Kidney (tissue), 14 donors: ENCODE data around the gene FAM241A. TPM values are rescaled to one million over a fixed set of nuclear protein-coding genes. Genes with fewer than 3 reads are reported as not detected.
"Not testable (repeated sequence)": the region's sequence is repeated elsewhere in the genome, so short reads cannot be mapped to it uniquely, and the experiment has no call there.

Experiments used
- DNase-seq, 5 donors: peaks; one replicate each; pipeline ENCODE4 v3.0.0-alpha.2; 2013 to 2020
- FAIRE-seq: peaks from 2 replicates; lab custom pipeline; 2012; peaks lifted over from hg19 to GRCh38; lab: Jason Lieb, UNC
- H3K27ac ChIP-seq, 2 donors: one replicate each; pipeline ENCODE4 v1.7.0; 2013; ENCODE audit warnings: low read depth in 2 of 2, low read length in 2 of 2, inconsistent platforms in 1 of 2
- H3K27me3 ChIP-seq: one replicate; pipeline ENCODE4 v1.7.1; 2013; ENCODE audit warnings: low read length, inconsistent platforms; ENCODE audit not compliant: control insufficient read depth, insufficient read depth
- H3K36me3 ChIP-seq, 3 donors: one replicate each; pipeline versions ENCODE4 v1.7.0 to v1.7.1; 2013; ENCODE audit warnings: low read length in 3 of 3, control low read depth in 1 of 3, inconsistent platforms in 1 of 3; ENCODE audit not compliant: insufficient read depth in 3 of 3, control insufficient read depth in 2 of 3
- H3K4me1 ChIP-seq, 3 donors: one replicate each; pipeline versions ENCODE4 v1.7.0 to v1.7.1; 2013; ENCODE audit warnings: low read length in 3 of 3, inconsistent platforms in 1 of 3, low read depth in 1 of 3; ENCODE audit not compliant: control insufficient read depth in 2 of 3, insufficient read depth in 2 of 3
- H3K4me3 ChIP-seq, 3 donors: one replicate each; pipeline versions ENCODE4 v1.7.0 to v1.8.1; 2013; ENCODE audit warnings: low read length in 3 of 3, control low read depth in 1 of 3, inconsistent platforms in 1 of 3
- H3K9ac ChIP-seq, 3 donors: one replicate each; pipeline versions ENCODE4 v1.7.0 to v1.7.1; 2013; ENCODE audit warnings: low read length in 3 of 3, control low read depth in 1 of 3, inconsistent platforms in 1 of 3
- H3K9me3 ChIP-seq, 3 donors: one replicate each; pipeline versions ENCODE4 v1.7.0 to v1.7.1; 2013; ENCODE audit warnings: low read length in 3 of 3, control low read depth in 1 of 3, inconsistent platforms in 1 of 3; ENCODE audit not compliant: control insufficient read depth in 2 of 3, insufficient read depth in 1 of 3
- intact Hi-C: fragments of 100-400 bp; cut with DNase I; formaldehyde crosslinking; loops from one replicate; pipeline ENCODE4 v1.11.1; 2022
- polyA plus RNA-seq: library from polyadenylated mRNA; stranded (reverse); fragments of 350-450 nt; fragmentation: Illumina TruSeq; extraction: RNeasy Lipid Tissue Mini Kit (QIAGEN cat#74804); gene quantifications from one replicate; pipeline ENCODE4 v1.2.3, GENCODE V29; 2014; ENCODE audit warnings: low read depth, low replicate concordance; ENCODE audit not compliant: insufficient read depth
- total RNA-seq: library from RNA; stranded (reverse); fragmentation: NEBNext Ultra II Directional; extraction: Animal tissue kit (Norgen Biotek cat#: 25700); gene quantifications from one replicate; pipeline ENCODE4 v1.2.1, GENCODE V29; 2021
- TF ChIP-seq, protein P1 (sequence below): IDR thresholded peaks from 3 replicates; pipeline ENCODE4 v1.5.1; 2012; ENCODE audit warnings: mild to moderate bottlenecking, moderate library complexity, borderline replicate concordance; ENCODE audit not compliant: insufficient read depth; ENCODE audit errors: extremely low read depth
- donor health status: control.
- donor health status: control.
- donor health status: control.
- donor health status: control.
- donor health status: control.
- donor health status: DM: yes; HTN: yes; CAD: no.
- donor health status: Normal renal cell carcinoma (clear cell type).

Gene FAM241A
- total and polyA plus RNA-seq, 2 donors from 2014 or later: 1.9 to 2.9 TPM

DNA sequence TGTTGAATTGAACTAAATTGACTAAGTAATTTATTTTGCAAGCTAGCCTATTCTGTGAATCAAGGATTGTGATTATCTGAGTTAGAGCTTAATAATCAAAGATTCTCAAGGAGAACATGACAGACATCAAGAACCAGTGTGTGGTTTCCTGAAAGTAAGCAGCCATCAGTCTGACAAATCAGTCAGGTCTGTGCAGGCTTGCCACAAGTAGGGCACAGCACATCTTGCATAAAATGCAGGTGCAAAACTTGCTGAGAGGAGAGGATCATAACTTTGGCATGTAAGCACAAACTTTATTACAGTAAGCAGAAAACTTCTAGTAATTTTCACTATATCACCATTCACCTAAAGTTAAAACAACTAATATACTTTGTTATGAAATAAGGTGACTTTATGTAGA, 22.5 kb downstream of the FAM241A start:
- H3K4me1 ChIP-seq: no peaks in the 10 kb centered on the region
- no peaks in the 10 kb centered on the region for H3K36me3 ChIP-seq
- no peak overlapping the region for H3K4me3 ChIP-seq
- TF ChIP-seq, protein P1, sequence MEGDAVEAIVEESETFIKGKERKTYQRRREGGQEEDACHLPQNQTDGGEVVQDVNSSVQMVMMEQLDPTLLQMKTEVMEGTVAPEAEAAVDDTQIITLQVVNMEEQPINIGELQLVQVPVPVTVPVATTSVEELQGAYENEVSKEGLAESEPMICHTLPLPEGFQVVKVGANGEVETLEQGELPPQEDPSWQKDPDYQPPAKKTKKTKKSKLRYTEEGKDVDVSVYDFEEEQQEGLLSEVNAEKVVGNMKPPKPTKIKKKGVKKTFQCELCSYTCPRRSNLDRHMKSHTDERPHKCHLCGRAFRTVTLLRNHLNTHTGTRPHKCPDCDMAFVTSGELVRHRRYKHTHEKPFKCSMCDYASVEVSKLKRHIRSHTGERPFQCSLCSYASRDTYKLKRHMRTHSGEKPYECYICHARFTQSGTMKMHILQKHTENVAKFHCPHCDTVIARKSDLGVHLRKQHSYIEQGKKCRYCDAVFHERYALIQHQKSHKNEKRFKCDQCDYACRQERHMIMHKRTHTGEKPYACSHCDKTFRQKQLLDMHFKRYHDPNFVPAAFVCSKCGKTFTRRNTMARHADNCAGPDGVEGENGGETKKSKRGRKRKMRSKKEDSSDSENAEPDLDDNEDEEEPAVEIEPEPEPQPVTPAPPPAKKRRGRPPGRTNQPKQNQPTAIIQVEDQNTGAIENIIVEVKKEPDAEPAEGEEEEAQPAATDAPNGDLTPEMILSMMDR: no peak
- no peaks in the 10 kb centered on the region for H3K27me3 ChIP-seq
- no peak overlapping the region for H3K27ac ChIP-seq
- no peak for DNase-seq
- intact Hi-C loops: no loop called here
- FAIRE-seq: no peak
- H3K9ac ChIP-seq: no peak overlapping the region
- no peaks in the 10 kb centered on the region for H3K9me3 ChIP-seq

DNA sequence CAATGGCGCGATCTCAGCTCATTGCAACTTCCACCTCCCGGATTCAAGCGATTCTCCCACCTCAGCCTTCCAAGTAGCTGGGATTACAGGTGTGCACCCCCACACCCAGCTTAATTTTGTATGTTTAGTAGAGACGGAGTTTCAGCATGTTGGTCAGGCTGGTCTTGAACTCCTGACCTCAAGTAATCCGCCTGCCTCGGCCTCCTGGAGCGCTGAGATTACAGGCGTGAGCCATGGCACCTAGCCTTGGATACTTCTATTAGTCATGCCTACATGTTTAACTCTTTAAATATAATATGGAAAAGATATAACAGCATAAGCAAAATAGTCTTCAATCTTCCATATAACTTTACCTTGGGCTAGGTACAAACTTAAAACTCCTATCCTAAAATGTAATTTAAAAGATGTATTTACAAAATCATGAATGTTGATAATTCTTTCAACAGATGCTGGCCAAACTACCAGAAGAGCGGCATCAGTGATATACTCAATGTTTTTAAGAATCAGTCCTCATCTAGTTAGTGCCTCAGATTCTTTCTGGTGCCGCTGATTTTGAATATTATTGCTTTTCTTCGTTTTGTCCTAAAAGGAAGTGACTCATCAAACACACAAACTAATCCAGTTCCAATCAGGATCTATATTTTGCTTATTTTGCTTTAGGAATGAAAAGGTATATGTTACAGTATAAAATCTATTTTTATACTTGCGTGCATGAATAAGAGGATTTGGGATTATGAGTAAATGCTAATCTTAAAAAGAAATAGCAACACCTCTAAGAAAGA, 23.7 kb downstream of the FAM241A start:
- intact Hi-C loops: no loop called here
- Histone ChIP-seq H3K27me3 (no peaks in the 10 kb centered on the region), H3K4me1 (no peaks in the 10 kb centered on the region), H3K9me3 (no peaks in the 10 kb centered on the region), H3K27ac (no peak overlapping the region), H3K9ac (no peak overlapping the region), H3K4me3 (no peak overlapping the region), H3K36me3 (no peaks in the 10 kb centered on the region)
- TF ChIP-seq, protein P1: no peak
- DNase-seq (peak in 1 of 5 donors; percentile 15), FAIRE-seq (no peak)

DNA sequence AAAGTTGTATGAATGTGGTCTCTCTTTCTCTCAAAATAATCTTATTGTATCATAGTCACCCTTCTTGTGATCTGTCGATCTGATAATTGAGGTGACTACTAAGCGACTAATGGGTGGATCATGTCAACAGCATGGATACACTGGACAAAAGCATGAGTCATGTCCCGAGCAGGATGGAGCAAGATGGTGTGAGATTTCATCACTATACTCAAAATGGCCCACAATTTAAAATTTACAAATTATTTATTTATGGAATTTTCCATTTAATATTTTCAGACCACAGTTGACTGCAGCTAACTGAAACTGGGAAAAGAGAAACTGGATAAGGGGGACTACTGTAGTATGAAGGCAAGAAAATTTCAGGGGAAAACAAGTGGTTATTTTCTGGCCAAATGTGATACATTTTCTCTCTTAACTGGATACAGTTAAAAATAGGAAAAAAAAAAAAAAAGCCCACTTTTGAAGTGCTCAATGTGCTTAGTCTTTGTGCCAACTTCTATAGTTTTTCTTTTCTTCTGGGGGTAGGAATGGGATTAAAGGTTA, 25.3 kb downstream of the FAM241A start:
- DNase-seq (no peak), FAIRE-seq (no peak)
- intact Hi-C loops: no loop called here
- Histone ChIP-seq H3K27ac (no peak overlapping the region), H3K9ac (no peak overlapping the region), H3K27me3 (no peaks in the 10 kb centered on the region), H3K36me3 (no peaks in the 10 kb centered on the region), H3K4me1 (no peaks in the 10 kb centered on the region), H3K9me3 (no peaks in the 10 kb centered on the region), H3K4me3 (no peak overlapping the region)
- TF ChIP-seq, protein P1: no peak

DNA sequence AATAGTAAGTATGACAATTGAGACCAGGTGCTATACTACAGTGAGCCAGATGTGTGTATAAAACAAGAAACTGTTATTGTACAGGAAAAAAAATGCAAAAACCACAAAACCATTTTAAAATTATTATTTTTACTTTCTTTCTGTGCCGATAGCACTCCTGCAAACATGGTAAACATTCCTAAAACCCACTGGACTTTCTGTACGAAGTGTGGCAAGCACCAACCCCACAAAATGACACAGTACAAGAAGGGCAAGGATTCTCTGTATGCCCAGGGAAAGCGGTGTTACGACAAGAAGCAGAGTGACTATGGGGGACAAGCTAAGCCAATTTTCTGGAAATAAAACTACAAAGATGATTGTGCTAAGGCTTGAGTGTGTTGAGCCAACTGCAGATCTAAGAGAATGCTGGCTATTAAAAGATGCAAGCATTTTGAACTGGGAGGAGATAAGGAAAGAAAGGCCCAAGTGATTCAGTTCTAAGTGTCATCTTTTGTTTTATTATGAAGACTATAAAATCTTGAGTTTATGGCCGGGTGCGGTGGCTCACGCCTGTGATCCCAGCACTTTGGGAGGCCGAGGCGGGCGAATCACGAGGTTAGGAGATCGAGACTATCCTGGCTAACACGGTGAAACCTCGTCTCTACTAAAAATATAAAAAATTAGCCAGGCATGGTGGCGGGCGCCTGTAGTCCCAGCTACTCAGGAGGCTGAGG, 26.0 kb downstream of the FAM241A start:
- DNase-seq, H3K27ac ChIP-seq, FAIRE-seq, H3K36me3 ChIP-seq, H3K4me1 ChIP-seq, intact Hi-C loops, H3K4me3 ChIP-seq, H3K9ac ChIP-seq, H3K9me3 ChIP-seq, H3K27me3 ChIP-seq: not testable (repeated sequence)
